ENCODE measurements around the gene TMEM132C. TPM values are rescaled to one million over a fixed set of nuclear protein-coding genes. Genes with fewer than 3 reads are reported as not detected.

TMEM132C gene
- total RNA-seq, 1 experiment from 2014 or later: not detected

GRCh38 chr12:128267651-128268378 lies 845 bp downstream of the TMEM132C start:
- no peaks in the 10 kb centered on the region for H3K4me1 Mint-ChIP-seq
- H3K27ac Mint-ChIP-seq: no peak overlapping the region
- POLR2A ChIA-PET: no interaction called here
- H3K9me3 Mint-ChIP-seq: peaks cover 65% of the 10 kb centered on the region
- peaks cover 61% of the 10 kb centered on the region for H3K36me3 Mint-ChIP-seq
- TF ChIP-seq ATF3 (CRISPR knock-in tag; conservative IDR thresholded peaks at IDR 0.05) (no peak), AFF4 (CRISPR knock-in tag; IDR thresholded peaks at IDR 0.05; ENCODE audit: borderline replicate concordance) (no peak), RORB (CRISPR knock-in tag; IDR thresholded peaks at IDR 0.05) (no peak), KAT7 (CRISPR knock-in tag; IDR thresholded peaks at IDR 0.05; ENCODE audit: borderline replicate concordance) (no peak), ZNF138 (CRISPR knock-in tag; conservative IDR thresholded peaks at IDR 0.05) (no peak), USF2 (CRISPR knock-in tag; IDR thresholded peaks at IDR 0.05) (no peak), ZMAT4 (CRISPR knock-in tag; IDR thresholded peaks at IDR 0.05) (no peak), IRF1 (CRISPR knock-in tag; IDR thresholded peaks at IDR 0.05) (no peak), TEAD1 (CRISPR knock-in tag; IDR thresholded peaks at IDR 0.05) (no peak), ZNF425 (CRISPR knock-in tag; conservative IDR thresholded peaks at IDR 0.05) (no peak), ZNF512 (CRISPR knock-in tag; IDR thresholded peaks at IDR 0.05; ENCODE audit: borderline replicate concordance) (no peak), NFATC4 (CRISPR knock-in tag; IDR thresholded peaks at IDR 0.05) (no peak), ZNF281 (CRISPR knock-in tag; IDR thresholded peaks at IDR 0.05) (no peak), SP1 (CRISPR knock-in tag; conservative IDR thresholded peaks at IDR 0.05) (no peak)
- CTCF ChIA-PET: no interaction called here
- no peak overlapping the region for H3K4me3 Mint-ChIP-seq
- peaks cover 18% of the 10 kb centered on the region for H3K27me3 Mint-ChIP-seq (ENCODE audit: low read depth)
- DNase-seq (ENCODE audit: low spot score) (no peak), ATAC-seq (no peak)

Data from WTC11 (cell line).